OCI-LY1 (cell line): Measurements from ENCODE around the gene ZNF536.

Experiments used
- H2AFZ ChIP-seq: fragments of 200-600 bp; sonication (generic), shearing (Covaris generic); 2 replicates; pipeline ENCODE4 v1.6.0; 2014; ENCODE audit warnings: antibody characterized with exemption, mild to moderate bottlenecking, low read length
- H3F3A ChIP-seq: fragments of 200-600 bp; sonication (generic), shearing (Covaris generic); 2 replicates; pipeline ENCODE4 v1.6.0; 2014; ENCODE audit warnings: mild to moderate bottlenecking, antibody characterized with exemption, low read length, moderate library complexity; ENCODE audit not compliant: insufficient read depth
- H3K27ac ChIP-seq: fragments of 200-600 bp; sonication (generic); 2 replicates; pipeline ENCODE4 v1.5.1; 2014; ENCODE audit warnings: low read length, mixed run types, mild to moderate bottlenecking, low read depth; ENCODE audit not compliant: poor library complexity, severe bottlenecking
- H3K27me3 ChIP-seq: fragments of 200-600 bp; sonication (generic); 2 replicates; pipeline ENCODE4 v1.6.0; 2014; ENCODE audit warnings: antibody characterized with exemption, mild to moderate bottlenecking, low read length, moderate library complexity; ENCODE audit not compliant: insufficient read depth
- H3K36me3 ChIP-seq: fragments of 200-600 bp; sonication (generic); 2 replicates; pipeline ENCODE4 v1.6.1; 2014; ENCODE audit warnings: mild to moderate bottlenecking, antibody characterized with exemption, low read length, moderate library complexity, mixed read lengths; ENCODE audit not compliant: insufficient read depth
- H3K4me1 ChIP-seq: fragments of 200-600 bp; sonication (generic); 2 replicates; pipeline ENCODE4 v1.5.1; 2014; ENCODE audit warnings: mild to moderate bottlenecking, low read length, moderate library complexity; ENCODE audit not compliant: insufficient read depth, severe bottlenecking
- H3K4me2 ChIP-seq: fragments of 200-600 bp; sonication (generic), shearing (Covaris generic); 2 replicates; pipeline ENCODE4 v1.6.1; 2014; ENCODE audit warnings: low read length
- H3K4me3 ChIP-seq: fragments of 200-600 bp; sonication (generic); 2 replicates; pipeline ENCODE4 v1.5.1; 2014; ENCODE audit warnings: low read length, low read depth, mild to moderate bottlenecking, mixed read lengths; ENCODE audit not compliant: poor library complexity, severe bottlenecking
- H3K79me2 ChIP-seq: fragments of 200-600 bp; shearing (Covaris generic); 2 replicates; pipeline ENCODE4 v1.6.1; 2016; ENCODE audit warnings: mixed run types, low read length, mixed read lengths; ENCODE audit not compliant: insufficient read depth
- H3K9ac ChIP-seq: fragments of 200-600 bp; sonication (generic), shearing (Covaris generic); 2 replicates; pipeline ENCODE4 v1.6.1; 2014; ENCODE audit warnings: mild to moderate bottlenecking, low read length, mixed read lengths
- H3K9me2 ChIP-seq: fragments of 200-600 bp; sonication (generic), shearing (Covaris generic); 2 replicates; pipeline ENCODE4 v1.6.1; 2014; ENCODE audit warnings: low read depth, mild to moderate bottlenecking, low read length, mixed read lengths
- H3K9me3 ChIP-seq: fragments of 200-600 bp; shearing (Covaris generic); 2 replicates; pipeline ENCODE4 v1.6.1; 2014; ENCODE audit warnings: low read length, mixed read lengths
- H4K20me1 ChIP-seq: fragments of 200-600 bp; sonication (generic), shearing (Covaris generic); 2 replicates; pipeline ENCODE4 v1.6.0; 2016; ENCODE audit warnings: mild to moderate bottlenecking, low read length; ENCODE audit not compliant: insufficient read depth
- CTCF ChIP-seq: fragments of 200-600 bp; sonication (generic), shearing (Covaris generic); IDR thresholded peaks from 2 replicates; pipeline ENCODE4 v1.5.1; 2017; ENCODE audit warnings: mild to moderate bottlenecking, antibody characterized with exemption, low read length, moderate library complexity, mixed read lengths
- EZH2 ChIP-seq: fragments of 200-600 bp; sonication (generic), shearing (Covaris generic); IDR thresholded peaks from 2 replicates; pipeline ENCODE4 v1.8.0; 2017; ENCODE audit warnings: borderline replicate concordance, mixed run types, mild to moderate bottlenecking, antibody characterized with exemption, low read length, moderate library complexity, mixed read lengths

The ZNF536 gene

GRCh38 chr19:30327331-30327730 lies 44.9 kb upstream of the ZNF536 start:
- Histone ChIP-seq H3K27ac (no peak overlapping the region), H3K4me1 (no peaks in the 10 kb centered on the region), H3K27me3 (no peaks in the 10 kb centered on the region), H3K36me3 (no peaks in the 10 kb centered on the region), H2AFZ (no peak overlapping the region), H3K79me2 (no peaks in the 10 kb centered on the region), H3K9ac (no peak overlapping the region), H4K20me1 (no peaks in the 10 kb centered on the region), H3K4me3 (no peak overlapping the region), H3K9me3 (no peaks in the 10 kb centered on the region), H3K4me2 (no peak overlapping the region), H3K9me2 (no peaks in the 10 kb centered on the region), H3F3A (no peaks in the 10 kb centered on the region)
- no peak for TF ChIP-seq EZH2
- no peak for TF ChIP-seq CTCF

- H2AFZ ChIP-seq: no peak overlapping the region
- H3K36me3 ChIP-seq: no peaks in the 10 kb centered on the region
- TF ChIP-seq EZH2 (no peak), CTCF (no peak)
- no peaks in the 10 kb centered on the region for H3F3A ChIP-seq
- H3K9ac ChIP-seq: no peak overlapping the region
- H3K4me1 ChIP-seq: no peaks in the 10 kb centered on the region
- H3K79me2 ChIP-seq: no peaks in the 10 kb centered on the region
- no peaks in the 10 kb centered on the region for H3K9me2 ChIP-seq
- H4K20me1 ChIP-seq: no peaks in the 10 kb centered on the region
- no peak overlapping the region for H3K4me2 ChIP-seq
- H3K27me3 ChIP-seq: no peaks in the 10 kb centered on the region
- H3K4me3 ChIP-seq: no peak overlapping the region
- H3K27ac ChIP-seq: no peak overlapping the region
- no peaks in the 10 kb centered on the region for H3K9me3 ChIP-seq
These were observed 44.1 kb upstream of the ZNF536 start for GRCh38 chr19:30328096-30328495.

GRCh38 chr19:30330266-30330665 lies 41.9 kb upstream of the ZNF536 start:
- TF ChIP-seq CTCF: no peak
- no peak for TF ChIP-seq EZH2
- Histone ChIP-seq H3K36me3 (no peaks in the 10 kb centered on the region), H3K9ac (no peak overlapping the region), H3K27me3 (no peaks in the 10 kb centered on the region), H3K4me2 (no peak overlapping the region), H3K79me2 (no peaks in the 10 kb centered on the region), H2AFZ (no peak overlapping the region), H3K4me3 (no peak overlapping the region), H3K9me3 (no peaks in the 10 kb centered on the region), H3F3A (no peaks in the 10 kb centered on the region), H3K4me1 (no peaks in the 10 kb centered on the region), H3K9me2 (no peaks in the 10 kb centered on the region), H3K27ac (no peak overlapping the region), H4K20me1 (no peaks in the 10 kb centered on the region)
